ENCODE measurements around the gene THAP11. TPM values are rescaled to one million over a fixed set of nuclear protein-coding genes. Genes with fewer than 3 reads are reported as not detected.

The THAP11 gene
- total RNA-seq, 1 donor = 28.9 TPM

DNA sequence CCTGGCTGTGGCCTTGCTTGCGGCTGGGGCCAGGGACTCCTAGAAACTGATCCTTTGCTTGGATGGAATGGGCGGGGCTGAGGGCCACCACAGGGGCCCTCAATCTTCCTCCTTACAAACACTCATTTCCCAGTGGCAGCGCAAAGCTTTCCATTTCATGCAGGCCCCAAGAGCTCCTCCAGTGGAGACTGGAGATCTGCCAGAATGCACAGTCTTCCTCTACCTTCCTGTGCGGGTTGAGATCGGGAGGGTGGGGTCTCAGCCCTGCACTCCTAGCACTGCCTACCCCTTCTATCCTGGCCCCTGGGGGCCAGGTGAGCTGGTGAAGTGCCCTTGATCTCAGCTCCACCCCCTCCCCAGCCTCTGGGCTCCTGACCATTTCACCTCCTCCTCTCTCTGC, 44.3 kb downstream of the THAP11 start:
- TF ChIP-seq, protein P1, sequence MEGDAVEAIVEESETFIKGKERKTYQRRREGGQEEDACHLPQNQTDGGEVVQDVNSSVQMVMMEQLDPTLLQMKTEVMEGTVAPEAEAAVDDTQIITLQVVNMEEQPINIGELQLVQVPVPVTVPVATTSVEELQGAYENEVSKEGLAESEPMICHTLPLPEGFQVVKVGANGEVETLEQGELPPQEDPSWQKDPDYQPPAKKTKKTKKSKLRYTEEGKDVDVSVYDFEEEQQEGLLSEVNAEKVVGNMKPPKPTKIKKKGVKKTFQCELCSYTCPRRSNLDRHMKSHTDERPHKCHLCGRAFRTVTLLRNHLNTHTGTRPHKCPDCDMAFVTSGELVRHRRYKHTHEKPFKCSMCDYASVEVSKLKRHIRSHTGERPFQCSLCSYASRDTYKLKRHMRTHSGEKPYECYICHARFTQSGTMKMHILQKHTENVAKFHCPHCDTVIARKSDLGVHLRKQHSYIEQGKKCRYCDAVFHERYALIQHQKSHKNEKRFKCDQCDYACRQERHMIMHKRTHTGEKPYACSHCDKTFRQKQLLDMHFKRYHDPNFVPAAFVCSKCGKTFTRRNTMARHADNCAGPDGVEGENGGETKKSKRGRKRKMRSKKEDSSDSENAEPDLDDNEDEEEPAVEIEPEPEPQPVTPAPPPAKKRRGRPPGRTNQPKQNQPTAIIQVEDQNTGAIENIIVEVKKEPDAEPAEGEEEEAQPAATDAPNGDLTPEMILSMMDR (IDR thresholded peaks at IDR 0.05; ENCODE audit: insufficient read depth, low read depth, low read length) = no peak
- no peak overlapping the region for H3K4me3 ChIP-seq (ENCODE audit: low read depth, low read length)
- DNase-seq (ENCODE audit: low read depth) = no peak

DNA sequence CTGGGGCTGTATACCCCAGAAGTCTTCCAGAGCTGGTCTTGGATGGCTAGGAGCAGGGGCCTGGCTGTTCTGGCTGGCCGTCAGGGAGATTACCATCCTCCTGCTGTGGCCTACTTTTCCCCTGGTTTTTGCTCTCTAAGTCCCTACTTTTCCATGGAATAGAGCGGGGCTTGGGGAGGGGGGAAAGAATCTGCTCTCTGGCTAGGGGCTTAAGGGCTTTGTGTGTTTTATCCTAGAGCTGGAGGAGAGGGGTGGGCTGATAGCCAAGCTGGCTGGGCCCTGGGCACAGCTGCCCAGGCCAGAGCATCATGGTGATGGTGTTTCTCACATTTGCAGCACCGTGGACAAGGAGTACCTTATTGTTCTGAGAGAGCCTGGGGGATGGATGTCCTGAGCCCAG, 46.2 kb downstream of the THAP11 start:
- TF ChIP-seq, protein P1 (IDR thresholded peaks at IDR 0.05; ENCODE audit: insufficient read depth, low read depth, low read length) = no peak
- no peak for DNase-seq (ENCODE audit: low read depth)

DNA sequence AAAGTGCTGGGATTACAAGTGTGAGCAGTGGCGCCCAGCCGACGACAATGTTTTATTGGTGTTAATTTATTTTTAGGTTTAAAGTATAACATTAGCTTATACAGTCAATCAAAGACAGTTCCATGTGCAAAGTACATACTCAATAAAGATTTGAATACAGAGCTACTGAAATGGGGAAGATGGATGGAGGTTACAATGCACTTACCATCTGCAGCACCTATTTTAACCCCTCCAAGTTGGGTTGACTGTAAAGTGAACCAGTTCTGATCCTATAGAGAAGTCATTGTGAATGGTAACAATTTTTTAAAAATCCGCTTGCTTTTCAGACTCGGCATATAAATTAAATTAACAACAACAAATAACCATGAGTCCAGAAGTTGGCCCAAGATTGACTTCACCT, 50.3 kb downstream of the THAP11 start:
- no peak for DNase-seq (ENCODE audit: low read depth)
- peak overlapping the region; percentile 62 for H3K4me3 ChIP-seq (ENCODE audit: low read depth, low read length)
- TF ChIP-seq, protein P1 (IDR thresholded peaks at IDR 0.05; ENCODE audit: insufficient read depth, low read depth, low read length) = no peak

More for the DNA sequence above, 46.2 kb downstream of the THAP11 start:
- no peak overlapping the region for H3K4me3 ChIP-seq (ENCODE audit: low read depth, low read length)

DNA sequence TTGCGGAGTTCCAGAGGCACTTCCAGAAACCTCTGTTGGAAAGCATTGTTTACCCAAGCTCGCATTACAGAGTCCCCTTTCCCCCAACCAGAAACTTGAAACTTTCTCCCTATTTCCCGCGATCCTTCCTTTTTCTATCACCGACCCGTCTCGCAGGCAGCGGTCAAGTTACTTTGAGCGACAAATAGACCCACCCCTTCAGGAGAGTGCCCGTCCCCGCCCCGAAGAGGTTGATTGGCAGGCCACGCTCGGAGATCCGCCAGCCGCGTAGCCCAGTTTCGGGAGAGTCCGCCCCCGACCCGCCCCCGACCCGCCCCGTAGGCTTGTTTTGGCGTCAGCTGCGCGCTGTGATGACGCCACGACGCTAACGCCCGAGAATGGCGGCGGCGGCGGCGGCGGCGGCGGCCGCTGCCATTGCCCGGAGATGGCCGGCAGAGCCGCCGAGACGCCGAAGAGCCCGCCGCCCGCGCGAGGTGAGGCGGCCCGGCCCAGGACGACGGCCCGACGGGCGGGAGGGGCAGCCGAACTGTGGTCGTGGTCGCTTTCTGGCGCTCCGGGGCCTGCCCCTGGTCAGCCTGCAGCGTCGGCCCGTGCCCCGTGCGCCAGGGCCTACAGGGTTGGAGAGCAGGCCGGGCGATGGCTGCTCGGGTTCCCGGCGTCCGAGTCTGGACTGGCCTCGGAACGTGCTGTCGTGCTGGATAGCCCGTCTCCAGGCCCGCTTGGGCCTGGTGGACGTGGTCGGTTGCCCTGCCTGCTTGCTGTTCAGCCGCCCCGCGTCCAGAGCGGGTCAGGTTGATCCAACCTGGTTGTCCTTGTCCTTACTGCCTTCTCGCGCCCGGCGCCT, 51.0 kb downstream of the THAP11 start, which contains the start of gene PSKH1:
Gene PSKH1 (plus strand): TSS at position 356 of the 844 bp plus-strand sequence. CDS start 15,496 bp downstream, outside the sequence.
- DNase-seq (ENCODE audit: low read depth) = peak; percentile 96
- TF ChIP-seq, protein P1 (IDR thresholded peaks at IDR 0.05; ENCODE audit: insufficient read depth, low read depth, low read length) = no peak
- peak within 1 kb of the TSS; percentile 68 for H3K4me3 ChIP-seq (ENCODE audit: low read depth, low read length)

Small RNA genes within 50 kb of the gene (small RNA-seq; reads per million reads assigned to genes)
- not detected for gene AC040162.2
- not detected for gene NRN1L

Other genes starting within 250 kb of the THAP11 start
- under 0.01 TPM in 2 replicates for gene CARMIL2, start 197.2 kb upstream of the THAP11 start, total RNA-seq
- 15.1 and 19.3 TPM in 2 replicates for gene ACD, start 182.1 kb upstream of the THAP11 start, total RNA-seq
- 0.97 and 2.6 TPM in 2 replicates for gene PARD6A, start 181.4 kb upstream of the THAP11 start, total RNA-seq
- gene ENKD1, start 175.6 kb upstream of the THAP11 start, total RNA-seq = 10.0 and 11.2 TPM in 2 replicates
- gene C16orf86, start 175.5 kb upstream of the THAP11 start, total RNA-seq = 1.3 and 3.9 TPM in 2 replicates
- gene GFOD2, start 123.0 kb upstream of the THAP11 start, total RNA-seq = 13.5 and 15.5 TPM in 2 replicates
- gene RANBP10, start 35.8 kb upstream of the THAP11 start, total RNA-seq = 6.1 and 8.6 TPM in 2 replicates
- 0.32 and 1.3 TPM in 2 replicates for gene TSNAXIP1, start 35.4 kb upstream of the THAP11 start, total RNA-seq
- 255 and 342 TPM in 2 replicates for gene NUTF2, start 4.6 kb downstream of the THAP11 start, total RNA-seq
- 31.6 and 39.7 TPM in 2 replicates for gene CENPT, start 5.4 kb downstream of the THAP11 start, total RNA-seq
- gene EDC4, start 30.7 kb downstream of the THAP11 start, total RNA-seq = 60.6 and 85.1 TPM in 2 replicates
- gene NRN1L, start 42.6 kb downstream of the THAP11 start, total RNA-seq = not detected in 2 replicates
- gene PSKH1, start 50.9 kb downstream of the THAP11 start, total RNA-seq = 13.0 and 13.2 TPM in 2 replicates
- gene CTRL, start 89.5 kb downstream of the THAP11 start, total RNA-seq = 1.3 TPM in 1 of 2 replicates, not detected in the other
- gene PSMB10, start 94.5 kb downstream of the THAP11 start, total RNA-seq = 54.0 and 72.8 TPM in 2 replicates
- gene LCAT, start 101.8 kb downstream of the THAP11 start, total RNA-seq = 8.6 and 9.3 TPM in 2 replicates
- 90.5 and 104 TPM in 2 replicates for gene SLC12A4, start 126.3 kb downstream of the THAP11 start, total RNA-seq
- gene DPEP3, start 138.2 kb downstream of the THAP11 start, total RNA-seq = not detected in 2 replicates
- gene DPEP2, start 157.2 kb downstream of the THAP11 start, total RNA-seq = under 0.01 TPM in 1 of 2 replicates, not detected in the other
- under 0.01 TPM in 1 of 2 replicates, not detected in the other for gene DPEP2NB, start 173.6 kb downstream of the THAP11 start, total RNA-seq
- 12.1 and 13.2 TPM in 2 replicates for gene DDX28, start 180.9 kb downstream of the THAP11 start, total RNA-seq
- gene DUS2, start 181.0 kb downstream of the THAP11 start, total RNA-seq = 14.5 and 19.4 TPM in 2 replicates
- gene NFATC3, start 243.1 kb downstream of the THAP11 start, total RNA-seq = 22.5 and 32.8 TPM in 2 replicates